Measurements from ENCODE around the gene TAF11L8. TPM values are rescaled to one million over a fixed set of nuclear protein-coding genes. Genes with fewer than 3 reads are reported as not detected.
"Not testable (repeated sequence)": the region's sequence is repeated elsewhere in the genome, so short reads cannot be mapped to it uniquely, and the experiment has no call there.

The TAF11L8 gene
- polyA plus RNA-seq (ENCODE audit: insufficient read length in 10 of 10): not detected
- long read RNA-seq, donor 1: 0 reads
- long read RNA-seq, donor 2: 0 reads
- long read RNA-seq, donor 3: 0 reads
- long read RNA-seq, donor 4: 0 reads
- long read RNA-seq, donor 5: 0 reads
- long read RNA-seq, donor 6: 0 reads
- long read RNA-seq, donor 7: 0 reads
- long read RNA-seq, donor 8: 0 reads
- long read RNA-seq, donor 9: 0 reads

DNA sequence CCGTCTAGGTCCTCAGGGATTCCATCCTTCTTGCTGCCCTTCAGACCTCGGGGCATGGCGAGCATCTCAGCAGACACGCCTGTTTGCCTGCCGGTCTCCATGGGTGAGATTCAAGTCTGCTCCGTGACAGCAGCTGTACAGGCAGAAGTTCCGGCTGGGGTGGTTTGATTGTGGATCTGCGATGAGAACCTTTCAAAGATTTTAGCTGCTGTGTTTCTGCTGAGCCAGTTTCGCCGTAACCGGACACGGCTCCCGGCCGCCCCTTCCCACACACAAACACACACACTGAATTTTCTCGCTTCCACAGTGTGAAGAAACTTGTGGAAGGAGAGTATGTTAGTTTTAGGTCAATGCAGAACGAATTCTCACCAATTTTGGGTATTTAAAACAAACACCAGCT lies at the start of gene TAF11L8:
TSS of gene TAF11L8 (minus strand) at position 101 of the 400 bp plus-strand sequence.
- not testable (repeated sequence) for DNase-seq

DNA sequence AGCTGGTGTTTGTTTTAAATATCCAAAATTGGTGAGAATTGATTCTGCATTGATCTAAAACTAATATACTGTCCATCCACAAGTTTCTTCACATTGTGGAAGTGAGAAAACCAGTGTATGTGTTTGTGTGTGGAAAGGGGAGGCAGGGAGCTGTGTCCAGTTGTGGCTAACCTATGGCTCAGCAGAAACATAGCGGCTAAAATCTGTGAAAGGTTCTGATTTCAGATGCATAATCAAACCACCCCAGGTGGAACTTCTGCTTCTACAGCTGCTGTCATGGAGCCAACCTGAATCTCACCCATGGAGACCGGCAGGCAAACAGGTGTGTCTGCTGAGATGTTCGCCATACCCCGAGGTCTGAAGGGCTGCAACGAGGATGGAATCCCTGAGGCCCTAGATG lies 43.4 kb upstream of the TAF11L8 start, which contains the start of gene TAF11L14:
TSS of gene TAF11L14 (plus strand) at position 301 of the 400 bp plus-strand sequence.
- no peak for DNase-seq

DNA sequence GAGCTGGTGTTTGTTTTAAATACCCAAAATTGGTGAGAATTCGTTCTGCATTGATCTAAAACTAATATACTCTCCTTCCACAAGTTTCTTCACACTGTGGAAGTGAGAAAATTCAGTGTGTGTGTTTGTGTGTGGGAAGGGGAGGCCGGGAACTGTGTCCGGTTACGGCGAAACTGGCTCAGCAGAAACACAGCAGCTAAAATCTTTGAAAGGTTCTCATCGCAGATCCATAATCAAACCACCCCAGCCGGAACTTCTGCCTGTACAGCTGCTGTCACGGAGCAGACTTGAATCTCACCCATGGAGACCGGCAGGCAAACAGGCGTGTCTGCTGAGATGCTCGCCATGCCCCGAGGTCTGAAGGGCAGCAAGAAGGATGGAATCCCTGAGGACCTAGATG lies 41.0 kb upstream of the TAF11L8 start, which contains the start of gene TAF11L13:
TSS of gene TAF11L13 (plus strand) at position 301 of the 400 bp plus-strand sequence.
- DNase-seq: not testable (repeated sequence)

DNA sequence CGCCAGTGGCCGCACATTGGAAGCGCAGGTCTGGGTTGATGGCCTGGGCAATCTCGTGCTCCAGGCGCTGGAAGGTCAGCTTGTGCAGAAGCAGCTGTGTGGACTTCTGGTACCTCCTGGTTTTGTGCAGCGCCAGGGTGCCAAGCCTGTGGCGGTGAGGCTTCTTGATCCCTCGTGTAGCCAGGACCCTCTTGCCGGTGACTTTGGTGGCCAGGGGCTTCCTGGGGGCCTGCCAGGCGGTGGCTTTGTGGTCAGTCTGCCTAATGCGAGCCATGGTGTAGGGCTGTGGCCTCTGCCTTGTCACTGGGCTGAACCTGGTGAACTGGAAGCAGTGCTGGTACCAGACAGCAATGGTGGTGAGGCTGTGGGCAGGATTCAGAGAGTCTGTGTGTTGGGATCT lies 34.9 kb upstream of the TAF11L8 start:
- DNase-seq: no peak

DNA sequence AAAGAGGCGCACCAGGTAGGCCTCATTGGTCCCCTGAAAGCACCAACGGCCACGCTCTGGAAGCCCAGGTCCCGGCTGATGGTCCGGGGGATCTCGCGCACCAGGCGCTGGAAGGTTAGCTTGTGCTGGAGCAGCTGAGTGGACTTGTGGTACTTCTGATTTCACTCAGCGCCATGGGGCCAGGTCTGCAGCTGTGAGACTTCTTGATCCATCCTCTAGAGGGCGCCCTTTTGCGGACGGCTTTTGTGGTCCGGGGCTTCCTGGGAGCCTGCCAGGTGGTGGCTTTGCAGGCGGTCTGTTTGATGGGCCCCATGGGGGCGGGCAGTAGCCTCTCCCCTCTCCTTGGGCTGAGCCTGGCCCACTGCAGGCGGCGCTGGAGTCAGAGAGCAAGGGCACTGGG lies 29.9 kb upstream of the TAF11L8 start:
- no peak for DNase-seq

DNA sequence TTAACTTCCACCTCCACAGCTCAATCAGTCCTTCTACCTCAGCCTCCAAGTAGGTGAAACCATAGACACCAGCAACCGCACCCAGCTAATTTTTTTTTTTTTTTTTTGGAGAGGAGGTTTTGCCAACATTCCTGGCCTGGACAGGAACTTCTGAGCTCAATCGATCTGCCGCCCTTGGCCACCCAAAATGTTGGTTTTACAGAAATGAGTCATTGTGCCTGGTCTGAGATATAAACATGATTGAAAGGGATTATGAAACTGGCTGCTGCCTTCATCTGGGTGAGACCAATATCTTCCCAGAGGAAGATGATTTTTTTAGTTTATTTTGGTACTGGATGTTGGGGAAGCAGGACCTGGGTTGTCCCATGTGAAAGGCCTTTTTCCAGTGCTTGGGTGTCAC lies 28.6 kb upstream of the TAF11L8 start:
- DNase-seq: no peak

DNA sequence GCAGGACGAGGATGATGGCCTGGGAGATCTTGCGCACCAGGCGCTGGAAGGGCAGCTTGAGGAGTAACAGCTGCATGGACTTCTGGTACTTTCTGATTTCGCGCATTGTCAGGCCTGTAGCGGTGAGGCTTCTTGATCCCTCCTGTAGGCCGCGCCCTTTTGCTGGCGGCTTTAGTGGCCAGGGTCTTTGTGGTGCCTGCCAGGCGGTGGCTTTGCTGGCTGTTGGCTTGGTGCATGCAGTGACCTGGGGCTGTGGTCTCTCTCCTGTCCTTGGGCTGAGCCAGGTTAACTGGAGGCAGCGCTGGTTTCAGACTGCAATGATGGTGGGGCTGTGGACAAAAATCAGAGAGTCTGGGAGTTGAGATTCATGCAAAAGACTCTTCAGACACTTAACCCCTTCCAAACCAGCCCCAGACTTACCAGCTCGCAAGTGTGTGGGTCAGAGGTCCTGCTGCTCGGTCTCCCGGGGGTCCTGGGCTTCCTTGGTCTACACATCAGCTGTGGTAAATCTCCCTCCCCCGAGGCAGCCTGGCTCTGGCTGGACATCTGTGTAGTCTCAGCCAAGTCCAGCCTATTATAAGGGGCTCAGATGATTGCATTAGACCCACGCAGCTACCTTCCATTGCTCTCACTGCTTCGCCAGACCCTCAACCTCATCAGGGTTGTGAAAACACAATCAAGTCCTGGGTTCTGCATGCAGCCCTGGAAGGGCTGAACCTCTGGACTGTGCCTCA lies 24.3 kb upstream of the TAF11L8 start:
- DNase-seq: no peak

DNA sequence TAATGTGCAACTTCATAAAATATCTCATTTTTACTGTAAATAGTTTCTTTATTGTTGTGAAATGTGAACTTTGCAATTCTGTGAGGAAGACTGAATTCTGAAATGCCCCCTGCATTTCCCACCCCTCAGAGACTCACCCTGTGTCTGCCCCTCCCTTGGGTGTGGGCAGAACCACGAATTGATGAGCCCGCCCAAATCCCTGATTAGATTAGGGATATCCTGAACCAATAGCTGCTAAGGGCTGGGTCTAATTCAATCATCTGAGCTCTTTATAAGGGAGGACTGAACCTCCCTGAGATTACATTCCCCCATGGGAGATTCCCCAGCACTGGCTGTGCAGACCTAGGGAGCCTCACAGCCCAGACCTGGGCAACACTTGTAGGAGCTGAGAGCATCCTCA lies 19.3 kb upstream of the TAF11L8 start, which contains the start of gene TAF11L12:
TSS of gene TAF11L12 (plus strand) at position 301 of the 400 bp plus-strand sequence.
- DNase-seq: not testable (repeated sequence)

DNA sequence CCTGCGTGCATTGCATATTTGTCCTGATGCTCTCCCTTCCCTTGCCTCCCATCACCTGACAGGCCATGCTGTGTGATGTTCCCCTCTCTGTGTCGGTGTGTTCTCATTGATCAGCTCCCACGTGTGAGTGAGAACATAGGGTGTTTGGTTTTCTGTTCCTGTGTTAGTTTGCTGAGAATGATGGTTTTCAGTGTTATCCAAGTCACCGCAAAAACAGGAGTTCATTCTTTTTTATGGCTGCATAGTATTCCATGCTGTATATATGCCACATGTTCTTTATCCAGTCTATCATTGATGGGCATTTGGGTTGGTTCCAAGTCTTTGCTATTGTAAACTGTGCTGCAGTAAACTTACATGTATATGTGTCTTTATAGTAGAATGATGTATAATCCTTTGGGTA lies 16.7 kb upstream of the TAF11L8 start:
- DNase-seq: not testable (repeated sequence)

DNA sequence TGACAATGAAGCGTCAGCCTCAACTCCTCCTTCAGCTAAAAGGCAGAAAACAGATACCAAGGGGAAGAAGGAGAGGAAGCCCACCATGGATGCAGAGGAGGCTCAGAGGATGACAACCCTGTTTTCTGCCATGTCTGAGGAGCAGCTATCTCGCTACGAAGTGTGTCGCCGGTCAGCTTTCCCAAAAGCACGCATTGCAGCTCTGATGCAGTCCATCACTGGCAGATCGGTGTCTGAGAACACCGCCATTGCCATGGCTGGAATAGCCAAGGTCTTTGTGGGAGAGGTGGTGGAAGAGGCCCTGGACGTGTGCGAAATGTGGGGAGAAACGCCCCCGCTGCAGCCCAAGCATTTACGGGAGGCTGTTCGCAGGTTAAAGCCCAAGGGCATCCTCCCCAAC lies 14.2 kb upstream of the TAF11L8 start:
- no peak for DNase-seq

DNA sequence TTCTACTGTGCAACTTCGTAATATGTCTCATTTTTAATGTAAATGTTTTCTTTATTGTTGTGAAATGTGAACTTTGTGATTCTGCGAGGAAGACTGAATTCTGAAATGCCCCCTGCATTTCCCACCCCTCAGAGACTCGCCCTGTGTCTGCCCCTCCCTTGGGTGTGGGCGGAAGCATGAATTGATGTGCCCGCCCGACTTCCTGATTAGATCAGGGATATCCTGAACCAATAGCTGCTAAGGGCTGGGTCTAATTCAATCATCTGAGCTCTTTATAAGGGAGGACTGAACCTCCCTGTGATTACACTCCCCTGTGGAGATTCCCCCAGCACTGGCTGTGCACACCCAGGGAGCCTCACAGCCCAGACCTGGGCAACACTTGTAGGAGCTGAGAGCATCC lies 13.1 kb upstream of the TAF11L8 start, which contains the start of gene TAF11L11:
TSS of gene TAF11L11 (plus strand) at position 304 of the 400 bp plus-strand sequence.
- DNase-seq: not testable (repeated sequence)

DNA sequence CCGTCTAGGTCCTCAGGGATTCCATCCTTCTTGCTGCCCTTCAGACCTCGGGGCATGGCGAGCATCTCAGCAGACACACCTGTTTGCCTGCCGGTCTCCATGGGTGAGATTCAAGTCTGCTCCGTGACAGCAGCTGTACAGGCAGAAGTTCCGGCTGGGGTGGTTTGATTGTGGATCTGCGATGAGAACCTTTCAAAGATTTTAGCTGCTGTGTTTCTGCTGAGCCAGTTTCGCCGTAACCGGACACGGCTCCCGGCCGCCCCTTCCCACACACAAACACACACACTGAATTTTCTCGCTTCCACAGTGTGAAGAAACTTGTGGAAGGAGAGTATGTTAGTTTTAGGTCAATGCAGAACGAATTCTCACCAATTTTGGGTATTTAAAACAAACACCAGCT lies 7.0 kb upstream of the TAF11L8 start, which contains the start of gene TAF11L10:
TSS of gene TAF11L10 (minus strand) at position 101 of the 400 bp plus-strand sequence.
- not testable (repeated sequence) for DNase-seq

DNA sequence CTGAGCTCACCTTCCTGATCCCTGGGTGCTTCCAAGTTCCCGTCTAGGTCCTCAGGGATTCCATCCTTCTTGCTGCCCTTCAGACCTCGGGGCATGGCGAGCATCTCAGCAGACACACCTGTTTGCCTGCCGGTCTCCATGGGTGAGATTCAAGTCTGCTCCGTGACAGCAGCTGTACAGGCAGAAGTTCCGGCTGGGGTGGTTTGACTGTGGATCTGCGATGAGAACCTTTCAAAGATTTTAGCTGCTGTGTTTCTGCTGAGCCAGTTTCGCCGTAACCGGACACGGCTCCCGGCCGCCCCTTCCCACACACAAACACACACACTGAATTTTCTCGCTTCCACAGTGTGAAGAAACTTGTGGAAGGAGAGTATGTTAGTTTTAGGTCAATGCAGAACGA lies 3.5 kb upstream of the TAF11L8 start, which contains the start of gene TAF11L9:
TSS of gene TAF11L9 (minus strand) at position 140 of the 400 bp plus-strand sequence.
- DNase-seq: not testable (repeated sequence)

DNA sequence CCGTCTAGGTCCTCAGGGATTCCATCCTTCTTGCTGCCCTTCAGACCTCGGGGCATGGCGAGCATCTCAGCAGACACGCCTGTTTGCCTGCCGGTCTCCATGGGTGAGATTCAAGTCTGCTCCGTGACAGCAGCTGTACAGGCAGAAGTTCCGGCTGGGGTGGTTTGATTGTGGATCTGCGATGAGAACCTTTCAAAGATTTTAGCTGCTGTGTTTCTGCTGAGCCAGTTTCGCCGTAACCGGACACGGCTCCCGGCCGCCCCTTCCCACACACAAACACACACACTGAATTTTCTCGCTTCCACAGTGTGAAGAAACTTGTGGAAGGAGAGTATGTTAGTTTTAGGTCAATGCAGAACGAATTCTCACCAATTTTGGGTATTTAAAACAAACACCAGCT lies 5.1 kb downstream of the TAF11L8 start, which contains the start of gene TAF11L7:
TSS of gene TAF11L7 (minus strand) at position 101 of the 400 bp plus-strand sequence.
- DNase-seq: not testable (repeated sequence)

Other genes starting within 250 kb of the TAF11L8 start
- gene TAF11L2, start 92.7 kb downstream of the TAF11L8 start, polyA plus RNA-seq (ENCODE audit: insufficient read length in 10 of 10): not detected
- not detected for gene TAF11L3, start 72.6 kb downstream of the TAF11L8 start, polyA plus RNA-seq (ENCODE audit: insufficient read length in 10 of 10)
- gene TAF11L4, start 69.2 kb downstream of the TAF11L8 start, polyA plus RNA-seq (ENCODE audit: insufficient read length in 10 of 10): not detected
- not detected for gene TAF11L5, start 65.7 kb downstream of the TAF11L8 start, polyA plus RNA-seq (ENCODE audit: insufficient read length in 10 of 10)
- not detected for gene TAF11L6, start 62.3 kb downstream of the TAF11L8 start, polyA plus RNA-seq (ENCODE audit: insufficient read length in 10 of 10)
- gene TAF11L7, start 5.2 kb downstream of the TAF11L8 start, polyA plus RNA-seq (ENCODE audit: insufficient read length in 10 of 10): not detected
- gene TAF11L9, start 3.4 kb upstream of the TAF11L8 start, polyA plus RNA-seq (ENCODE audit: insufficient read length in 10 of 10): not detected
- gene TAF11L10, start 6.9 kb upstream of the TAF11L8 start, polyA plus RNA-seq (ENCODE audit: insufficient read length in 10 of 10): not detected
- not detected for gene TAF11L11, start 13.2 kb upstream of the TAF11L8 start, polyA plus RNA-seq (ENCODE audit: insufficient read length in 10 of 10)
- not detected for gene TAF11L12, start 19.4 kb upstream of the TAF11L8 start, polyA plus RNA-seq (ENCODE audit: insufficient read length in 10 of 10)
- gene TAF11L13, start 41.1 kb upstream of the TAF11L8 start, polyA plus RNA-seq (ENCODE audit: insufficient read length in 10 of 10): not detected
- gene TAF11L14, start 43.5 kb upstream of the TAF11L8 start, polyA plus RNA-seq (ENCODE audit: insufficient read length in 10 of 10): not detected

All from muscle of back (tissue), 13 donors.